Fibroblast of lung (primary cell): ENCODE measurements around the gene ING1. TPM values are rescaled to one million over a fixed set of nuclear protein-coding genes. Genes with fewer than 3 reads are reported as not detected.

Experiments
- DNase-seq, 2 donors: peaks; one replicate each; pipeline versions ENCODE4 v3.0.0 to v3.0.0-alpha.2; 2010; ENCODE audit warnings: low read depth in 2 of 2
- H2AFZ ChIP-seq: 2 replicates; pipeline ENCODE4 v1.5.1; 2012; ENCODE audit warnings: low read length, control low read depth, inconsistent platforms
- H3K27ac ChIP-seq: 2 replicates; pipeline ENCODE4 v1.5.1; 2011; ENCODE audit warnings: low read length, control low read depth; ENCODE audit not compliant: insufficient read depth
- H3K27me3 ChIP-seq: 2 replicates; pipeline ENCODE4 v1.5.1; 2011; ENCODE audit warnings: mild to moderate bottlenecking, low read length; ENCODE audit not compliant: control insufficient read depth, insufficient read depth
- H3K36me3 ChIP-seq: 2 replicates; pipeline ENCODE4 v1.5.1; 2011; ENCODE audit warnings: low read length; ENCODE audit not compliant: control insufficient read depth, insufficient read depth
- H3K4me1 ChIP-seq: 2 replicates; pipeline ENCODE4 v1.5.1; 2011; ENCODE audit warnings: low read length; ENCODE audit not compliant: control insufficient read depth, insufficient read depth; ENCODE audit errors: extremely low read depth
- H3K4me2 ChIP-seq: 2 replicates; pipeline ENCODE4 v1.5.1; 2011; ENCODE audit warnings: low read length, control low read depth; ENCODE audit not compliant: insufficient read depth; ENCODE audit errors: extremely low read depth
- H3K4me3 ChIP-seq, 4 experiments: fragments of 200-600 bp in 1 of 4; sonication (generic) in 1 of 4; replicated peaks in 1 of 4; 2 replicates each; pipeline ENCODE4 v1.5.1; 2011 to 2016; ENCODE audit warnings: low read length in 4 of 4, low read depth in 3 of 4, mild to moderate bottlenecking in 3 of 4, control low read depth in 2 of 4, inconsistent platforms in 1 of 4, mixed read lengths in 1 of 4; ENCODE audit not compliant: insufficient read depth in 1 of 4; ENCODE audit errors: control extremely low read depth in 1 of 4
- H3K79me2 ChIP-seq: 2 replicates; pipeline ENCODE4 v1.5.1; 2012; ENCODE audit warnings: mild to moderate bottlenecking, low read length, inconsistent platforms; ENCODE audit not compliant: control insufficient read depth, insufficient read depth
- H3K9ac ChIP-seq: 2 replicates; pipeline ENCODE4 v1.5.1; 2011; ENCODE audit warnings: mild to moderate bottlenecking, low read length, control low read depth; ENCODE audit not compliant: insufficient read depth
- H3K9me3 ChIP-seq: 2 replicates; pipeline ENCODE4 v1.5.1; 2012; ENCODE audit warnings: low read depth, low read length; ENCODE audit not compliant: control insufficient read depth, insufficient read depth
- H4K20me1 ChIP-seq: 2 replicates; pipeline ENCODE4 v1.5.1; 2011; ENCODE audit warnings: low read length; ENCODE audit not compliant: control insufficient read depth, insufficient read depth; ENCODE audit errors: extremely low read depth
- EZH2 ChIP-seq: IDR thresholded peaks from 2 replicates; pipeline ENCODE4 v1.5.1; 2012; ENCODE audit warnings: low read length, control low read depth, mild to moderate bottlenecking; ENCODE audit errors: missing control alignments
- polyA plus RNA-seq, 2 donors: library from polyadenylated mRNA; depleted of rRNA in 1 of 2; stranded (reverse) in 1 of 2; unstranded in 1 of 2; fragments of >200 nt; gene quantifications; 2 replicates each; pipeline ENCODE4 v1.2.1, GENCODE V29; 2011 to 2012; ENCODE audit warnings: missing spikeins in 1 of 2
- total RNA-seq: library from RNA; depleted of rRNA; stranded (reverse); fragments of >200 nt; gene quantifications from 2 replicates; pipeline ENCODE4 v1.2.1, GENCODE V29; 2014
- TF ChIP-seq, protein P1 (sequence below), 2 donors: IDR thresholded peaks in 1 of 2; conservative IDR thresholded peaks in 1 of 2; 1 replicate in 1 of 2; 2 replicates in 1 of 2; pipeline ENCODE4 v1.5.1; 2011 to 2012; ENCODE audit warnings: low read length in 2 of 2, control low read depth in 1 of 2, inconsistent platforms in 1 of 2, low read depth in 1 of 2, mild to moderate bottlenecking in 1 of 2

The ING1 gene
- total and polyA plus RNA-seq, 2 donors (not counting 1 experiment from before 2014, with no cell fraction given): 7.9 to 13.0 TPM

DNA sequence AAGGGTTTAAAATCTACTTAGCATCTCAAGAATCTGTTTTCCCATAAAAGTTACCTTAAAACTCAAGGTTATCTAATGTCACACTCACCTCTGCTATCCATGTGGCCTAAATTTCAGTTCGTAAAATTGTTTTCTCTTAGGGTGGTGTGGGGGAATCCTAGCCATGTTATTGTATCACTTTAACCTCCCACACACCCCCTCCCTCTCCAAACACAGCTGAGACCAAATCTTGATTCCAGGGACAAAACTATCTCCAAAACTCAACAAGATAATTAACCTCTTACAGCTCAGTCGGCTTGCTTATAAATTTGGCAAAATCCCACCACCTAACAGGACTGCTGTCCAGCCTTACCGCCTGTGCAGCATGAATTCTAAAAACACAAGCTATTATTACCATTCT lies 11.4 kb upstream of the ING1 start:
- Histone ChIP-seq H2AFZ (no peak overlapping the region), H3K27ac (peak overlapping the region; percentile 93), H3K9me3 (no peaks in the 10 kb centered on the region), H3K36me3 (peaks cover 8% of the 10 kb centered on the region), H3K27me3 (no peaks in the 10 kb centered on the region), H4K20me1 (no peaks in the 10 kb centered on the region), H3K79me2 (peaks cover 28% of the 10 kb centered on the region), H3K4me1 (peaks cover 25% of the 10 kb centered on the region), H3K4me2 (peak overlapping the region; percentile 41), H3K9ac (no peak overlapping the region), H3K4me3 (peak overlapping the region in 1 of 4 experiments; percentile 25)
- DNase-seq: peak in 1 of 2 donors; percentile 5
- TF ChIP-seq, protein P1, sequence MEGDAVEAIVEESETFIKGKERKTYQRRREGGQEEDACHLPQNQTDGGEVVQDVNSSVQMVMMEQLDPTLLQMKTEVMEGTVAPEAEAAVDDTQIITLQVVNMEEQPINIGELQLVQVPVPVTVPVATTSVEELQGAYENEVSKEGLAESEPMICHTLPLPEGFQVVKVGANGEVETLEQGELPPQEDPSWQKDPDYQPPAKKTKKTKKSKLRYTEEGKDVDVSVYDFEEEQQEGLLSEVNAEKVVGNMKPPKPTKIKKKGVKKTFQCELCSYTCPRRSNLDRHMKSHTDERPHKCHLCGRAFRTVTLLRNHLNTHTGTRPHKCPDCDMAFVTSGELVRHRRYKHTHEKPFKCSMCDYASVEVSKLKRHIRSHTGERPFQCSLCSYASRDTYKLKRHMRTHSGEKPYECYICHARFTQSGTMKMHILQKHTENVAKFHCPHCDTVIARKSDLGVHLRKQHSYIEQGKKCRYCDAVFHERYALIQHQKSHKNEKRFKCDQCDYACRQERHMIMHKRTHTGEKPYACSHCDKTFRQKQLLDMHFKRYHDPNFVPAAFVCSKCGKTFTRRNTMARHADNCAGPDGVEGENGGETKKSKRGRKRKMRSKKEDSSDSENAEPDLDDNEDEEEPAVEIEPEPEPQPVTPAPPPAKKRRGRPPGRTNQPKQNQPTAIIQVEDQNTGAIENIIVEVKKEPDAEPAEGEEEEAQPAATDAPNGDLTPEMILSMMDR (conservative IDR thresholded peaks at IDR 0.05 in 1 of 2, IDR thresholded peaks at IDR 0.05 in 1 of 2; ENCODE audit: low read depth in 1 of 2, low read length in 2 of 2): no peak
- no peak for TF ChIP-seq EZH2

- H3K27ac ChIP-seq: peak overlapping the region; percentile 93
- peak; percentile 54 to 61 for DNase-seq
- H3K36me3 ChIP-seq: peaks cover 8% of the 10 kb centered on the region
- peaks cover 25% of the 10 kb centered on the region for H3K4me1 ChIP-seq
- H4K20me1 ChIP-seq: no peaks in the 10 kb centered on the region
- H3K9ac ChIP-seq: no peak overlapping the region
- peak overlapping the region in 2 of 4 experiments; percentile 21 to 25 for H3K4me3 ChIP-seq
- TF ChIP-seq EZH2: no peak
- TF ChIP-seq, protein P1 (conservative IDR thresholded peaks at IDR 0.05 in 1 of 2, IDR thresholded peaks at IDR 0.05 in 1 of 2; ENCODE audit: low read depth in 1 of 2, low read length in 2 of 2): no peak
- H2AFZ ChIP-seq: no peak overlapping the region
- no peaks in the 10 kb centered on the region for H3K27me3 ChIP-seq
- peak overlapping the region; percentile 60 for H3K4me2 ChIP-seq
- H3K9me3 ChIP-seq: no peaks in the 10 kb centered on the region
- H3K79me2 ChIP-seq: peaks cover 27% of the 10 kb centered on the region
These were observed 10.6 kb upstream of the ING1 start for GRCh38 chr13:110702591-110703526.

DNA sequence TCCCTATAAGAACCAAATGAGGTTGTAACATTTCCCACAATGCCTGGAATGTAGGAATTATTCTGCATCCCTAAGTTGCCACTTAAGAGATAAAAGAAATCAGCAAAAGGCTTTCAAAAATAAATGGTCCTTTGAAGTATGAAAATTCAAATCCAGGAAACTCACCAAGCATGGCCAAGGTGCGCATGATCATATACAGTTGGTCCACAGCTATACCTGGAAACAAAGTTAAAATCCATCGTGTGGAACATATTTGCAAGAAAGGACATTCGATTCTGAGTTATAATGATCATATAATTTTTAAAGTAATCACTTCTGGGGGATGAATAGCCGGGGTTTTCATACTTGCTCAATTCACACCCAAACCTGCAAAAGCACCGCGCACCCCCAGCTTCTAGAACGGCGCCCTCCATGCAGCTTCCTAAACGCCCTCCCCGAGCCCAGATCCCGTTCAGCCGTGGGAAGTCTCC lies 8.1 kb upstream of the ING1 start:
- Histone ChIP-seq H3K9ac (peak overlapping the region; percentile 75), H3K4me3 (peak overlapping the region; percentile 47 to 93 (median 67)), H3K4me1 (peaks cover 25% of the 10 kb centered on the region), H3K27ac (peak overlapping the region; percentile 93), H3K9me3 (no peaks in the 10 kb centered on the region), H3K79me2 (peaks cover 22% of the 10 kb centered on the region), H4K20me1 (no peaks in the 10 kb centered on the region), H3K4me2 (peak overlapping the region; percentile 97), H2AFZ (no peak overlapping the region), H3K36me3 (peaks cover 2% of the 10 kb centered on the region), H3K27me3 (no peaks in the 10 kb centered on the region)
- TF ChIP-seq, protein P1 (conservative IDR thresholded peaks at IDR 0.05 in 1 of 2, IDR thresholded peaks at IDR 0.05 in 1 of 2; ENCODE audit: low read depth in 1 of 2, low read length in 2 of 2): no peak
- TF ChIP-seq EZH2: no peak
- peak; percentile 5 to 13 for DNase-seq
